Epithelial cell of proximal tubule (primary cell): Measurements from ENCODE around the gene TACC3. TPM values are rescaled to one million over a fixed set of nuclear protein-coding genes. Genes with fewer than 3 reads are reported as not detected.

Experiments used
- DNase-seq: peaks from one replicate; pipeline ENCODE4 v3.0.0-alpha.2; 2011; ENCODE audit warnings: low read depth
- H3K4me3 ChIP-seq: 2 replicates; pipeline ENCODE4 v1.5.1; 2011; ENCODE audit warnings: low read depth, mild to moderate bottlenecking, low read length
- CTCF ChIP-seq: conservative IDR thresholded peaks from 2 replicates; pipeline ENCODE4 v1.5.1; 2012; ENCODE audit warnings: low read depth, mild to moderate bottlenecking, low read length
- total RNA-seq: library from RNA; depleted of rRNA; stranded (reverse); fragments of >200 nt; gene quantifications from 2 replicates; pipeline ENCODE4 v1.2.3, GENCODE V29; 2015

Gene TACC3
- total RNA-seq, 1 donor from 2014 or later: 94.4 TPM

GRCh38 chr4:1756893-1757779 lies 35.8 kb downstream of the TACC3 start:
- DNase-seq: no peak
- H3K4me3 ChIP-seq: no peak overlapping the region
- TF ChIP-seq CTCF: no peak

GRCh38 chr4:1757836-1758235 lies 36.5 kb downstream of the TACC3 start:
- no peak for DNase-seq
- TF ChIP-seq CTCF: no peak
- no peak overlapping the region for H3K4me3 ChIP-seq

- DNase-seq: no peak
- H3K4me3 ChIP-seq: no peak overlapping the region
- TF ChIP-seq CTCF: no peak
Measured at GRCh38 chr4:1758306-1759121, 37.2 kb downstream of the TACC3 start.

GRCh38 chr4:1759170-1759817 lies 38.0 kb downstream of the TACC3 start:
- no peak for TF ChIP-seq CTCF
- H3K4me3 ChIP-seq: no peak overlapping the region
- no peak for DNase-seq

GRCh38 chr4:1759818-1760223 lies 38.5 kb downstream of the TACC3 start:
- H3K4me3 ChIP-seq: no peak overlapping the region
- no peak for TF ChIP-seq CTCF
- DNase-seq: no peak

- no peak for DNase-seq
- TF ChIP-seq CTCF: no peak
- H3K4me3 ChIP-seq: no peak overlapping the region
Measured at GRCh38 chr4:1760521-1761071, 39.3 kb downstream of the TACC3 start.
